ENCODE results near the gene PIGC. TPM values are rescaled to one million over a fixed set of nuclear protein-coding genes. Genes with fewer than 3 reads are reported as not detected.
A peak's percentile ranks its signal among the peaks of the same experiment; 100 is the strongest.

Gene PIGC
- total RNA-seq, 4 donors from 2014 or later: 9.6 to 13.7 (median 12.8) TPM

DNA sequence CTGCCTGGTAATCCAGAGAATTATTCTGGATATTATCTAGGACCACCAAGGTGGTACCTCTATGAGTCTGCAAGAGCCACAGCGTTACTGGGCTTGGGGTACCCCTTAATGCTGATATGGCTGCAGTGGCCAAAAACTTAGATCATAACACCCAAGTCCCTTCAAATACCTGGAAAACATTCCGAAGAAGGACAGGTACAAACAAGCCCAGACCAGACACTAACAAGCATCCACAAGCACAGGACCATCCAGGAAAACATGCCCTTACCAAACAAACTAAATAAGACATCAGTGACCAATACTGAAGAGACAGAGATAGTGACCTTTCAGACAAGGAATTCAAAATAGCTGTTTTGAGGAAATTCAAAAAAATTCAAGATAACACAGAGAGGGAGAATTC is 20.5 kb downstream of the PIGC start:
- peaks cover 0 to 6% of the 10 kb centered on the region in 2 donors for H3K4me1 ChIP-seq
- H3K27me3 ChIP-seq: no peaks in the 10 kb centered on the region
- in situ Hi-C loops (cut with MboI; ENCODE audit: low sequenced_read_pairs in 4 of 4) (loop anchor here in 2 of 4 donors (25.0 kb wide), 1 partner anchor 411 kb away; no protein-coding TSS in a partner anchor), intact Hi-C loops (cut with DNase I; ENCODE audit: low total_unique reads) (no loop called here)
- no peaks in the 10 kb centered on the region for H3K36me3 ChIP-seq
- DNase-seq: no peak
- no peak for ATAC-seq
- H3K4me3 ChIP-seq: no peak overlapping the region
- H3K27ac ChIP-seq: no peak overlapping the region
- TF ChIP-seq POLR2A (IDR thresholded peaks at IDR 0.05): no peak
- TF ChIP-seq, protein P1, sequence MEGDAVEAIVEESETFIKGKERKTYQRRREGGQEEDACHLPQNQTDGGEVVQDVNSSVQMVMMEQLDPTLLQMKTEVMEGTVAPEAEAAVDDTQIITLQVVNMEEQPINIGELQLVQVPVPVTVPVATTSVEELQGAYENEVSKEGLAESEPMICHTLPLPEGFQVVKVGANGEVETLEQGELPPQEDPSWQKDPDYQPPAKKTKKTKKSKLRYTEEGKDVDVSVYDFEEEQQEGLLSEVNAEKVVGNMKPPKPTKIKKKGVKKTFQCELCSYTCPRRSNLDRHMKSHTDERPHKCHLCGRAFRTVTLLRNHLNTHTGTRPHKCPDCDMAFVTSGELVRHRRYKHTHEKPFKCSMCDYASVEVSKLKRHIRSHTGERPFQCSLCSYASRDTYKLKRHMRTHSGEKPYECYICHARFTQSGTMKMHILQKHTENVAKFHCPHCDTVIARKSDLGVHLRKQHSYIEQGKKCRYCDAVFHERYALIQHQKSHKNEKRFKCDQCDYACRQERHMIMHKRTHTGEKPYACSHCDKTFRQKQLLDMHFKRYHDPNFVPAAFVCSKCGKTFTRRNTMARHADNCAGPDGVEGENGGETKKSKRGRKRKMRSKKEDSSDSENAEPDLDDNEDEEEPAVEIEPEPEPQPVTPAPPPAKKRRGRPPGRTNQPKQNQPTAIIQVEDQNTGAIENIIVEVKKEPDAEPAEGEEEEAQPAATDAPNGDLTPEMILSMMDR (IDR thresholded peaks at IDR 0.05 in 4 of 5, conservative IDR thresholded peaks at IDR 0.05 in 1 of 5): no peak
- no peaks in the 10 kb centered on the region for H3K9me3 ChIP-seq

DNA sequence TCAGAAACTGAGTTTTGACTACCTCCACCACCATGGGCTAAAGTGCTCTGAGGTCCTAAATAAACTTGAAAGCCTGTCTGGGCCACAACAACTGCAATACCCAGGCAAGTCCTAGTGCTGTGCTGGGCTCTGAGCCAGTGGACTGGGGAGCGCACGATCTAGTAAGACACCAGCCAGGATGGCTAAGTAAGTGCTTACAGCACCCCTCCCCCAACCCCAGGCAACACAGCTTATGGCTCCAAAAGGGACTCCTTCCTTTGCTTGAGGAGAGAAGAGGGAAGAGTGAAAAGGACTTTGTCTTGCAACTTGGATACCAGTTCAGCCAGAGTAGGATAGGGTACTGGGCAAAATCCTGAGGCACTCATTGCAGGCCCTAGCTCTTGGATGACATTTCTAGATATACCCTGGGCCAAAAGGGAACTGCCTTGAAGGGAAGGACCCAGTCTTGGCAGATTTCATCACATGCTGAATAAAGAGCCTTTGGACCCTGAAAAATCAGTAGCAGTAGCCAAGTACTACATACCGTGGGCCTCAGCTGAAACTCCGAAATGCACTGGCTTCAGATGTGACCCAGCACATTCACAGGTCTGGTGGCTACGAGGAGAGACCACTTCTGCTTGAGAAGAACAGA is 21.8 kb downstream of the PIGC start:
- in situ Hi-C loops (cut with MboI; ENCODE audit: low sequenced_read_pairs in 4 of 4): loop anchor here in 2 of 4 donors (25.0 kb wide), 1 partner anchor 410 kb away; no protein-coding TSS in a partner anchor
- intact Hi-C loops (cut with DNase I; ENCODE audit: low total_unique reads): no loop called here
- Histone ChIP-seq H3K36me3 (no peaks in the 10 kb centered on the region), H3K9me3 (no peaks in the 10 kb centered on the region), H3K4me1 (peaks cover 0 to 6% of the 10 kb centered on the region in 2 donors), H3K27me3 (no peaks in the 10 kb centered on the region), H3K27ac (no peak overlapping the region), H3K4me3 (no peak overlapping the region)
- DNase-seq: peak in 1 of 2 donors; percentile 13
- no peak for TF ChIP-seq POLR2A (IDR thresholded peaks at IDR 0.05)
- TF ChIP-seq, protein P1 (IDR thresholded peaks at IDR 0.05 in 4 of 5, conservative IDR thresholded peaks at IDR 0.05 in 1 of 5): no peak
- ATAC-seq: no peak

DNA sequence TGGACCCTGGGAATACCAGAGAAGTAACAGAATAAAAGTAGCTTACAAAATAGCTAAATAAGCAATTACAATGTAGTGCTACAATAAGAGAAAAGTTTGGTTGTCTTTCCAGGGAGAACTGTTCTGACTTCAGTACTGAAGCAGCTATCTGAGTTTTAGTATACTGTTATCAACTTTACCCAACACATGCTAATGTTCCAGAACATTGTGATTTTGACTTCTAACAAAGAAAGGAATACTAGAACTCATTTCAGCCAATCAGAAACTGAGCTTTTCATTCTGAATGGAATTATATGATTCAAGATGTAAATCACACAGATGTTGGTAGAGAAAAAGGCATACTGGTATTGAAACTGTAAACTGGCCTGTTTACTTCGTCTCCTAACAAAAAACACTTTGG is 23.5 kb downstream of the PIGC start, which contains the start of gene C1orf105:
Gene C1orf105 (plus strand): TSS at position 301 of the 400 bp plus-strand sequence. CDS start 201 bp downstream, outside the sequence.
- no peak for TF ChIP-seq POLR2A (IDR thresholded peaks at IDR 0.05)
- TF ChIP-seq, protein P1 (IDR thresholded peaks at IDR 0.05 in 4 of 5, conservative IDR thresholded peaks at IDR 0.05 in 1 of 5): no peak
- Histone ChIP-seq H3K36me3 (no peaks in the 10 kb centered on the region), H3K27ac (no peak within 1 kb of the TSS), H3K4me1 (peaks cover 0 to 6% of the 10 kb centered on the region in 2 donors), H3K4me3 (no peak within 1 kb of the TSS), H3K9me3 (no peaks in the 10 kb centered on the region), H3K27me3 (no peaks in the 10 kb centered on the region)
- in situ Hi-C loops (cut with MboI; ENCODE audit: low sequenced_read_pairs in 4 of 4): loop anchor here in 2 of 4 donors (25.0 kb wide), 1 partner anchor 408 kb away; no protein-coding TSS in a partner anchor
- no peak for DNase-seq
- no peak for ATAC-seq
- intact Hi-C loops (cut with DNase I; ENCODE audit: low total_unique reads): no loop called here

DNA sequence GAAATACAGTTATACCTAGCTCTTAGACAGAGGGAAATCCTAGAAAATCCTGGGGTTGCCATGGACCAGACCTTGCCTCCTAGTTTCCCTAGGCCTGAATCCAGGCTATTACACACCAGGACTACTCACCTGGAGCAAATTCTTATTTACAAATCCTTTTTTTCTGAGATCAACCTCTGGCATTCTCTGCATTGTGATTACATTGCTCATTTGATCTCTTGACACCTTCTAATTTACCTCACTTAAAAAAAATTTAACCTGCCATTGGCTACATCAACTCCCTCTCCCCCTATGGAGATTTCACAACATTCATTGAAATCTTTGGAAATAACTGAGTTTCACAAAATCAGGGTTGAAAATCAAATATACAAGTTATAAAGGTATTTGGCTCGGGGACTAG is 26.3 kb downstream of the PIGC start:
- no peaks in the 10 kb centered on the region for H3K9me3 ChIP-seq

More for the DNA sequence above, 26.3 kb downstream of the PIGC start:
- intact Hi-C loops (cut with DNase I; ENCODE audit: low total_unique reads) (no loop called here), in situ Hi-C loops (cut with MboI; ENCODE audit: low sequenced_read_pairs in 4 of 4) (loop anchor here in 2 of 4 donors (25.0 kb wide), 1 partner anchor 405 kb away; no protein-coding TSS in a partner anchor)
- no peak for DNase-seq
- H3K27me3 ChIP-seq: no peaks in the 10 kb centered on the region
- peaks cover 0 to 6% of the 10 kb centered on the region in 2 donors for H3K4me1 ChIP-seq
- no peak overlapping the region for H3K27ac ChIP-seq
- no peak for ATAC-seq
- no peaks in the 10 kb centered on the region for H3K36me3 ChIP-seq
- TF ChIP-seq POLR2A (IDR thresholded peaks at IDR 0.05): no peak
- TF ChIP-seq, protein P1 (IDR thresholded peaks at IDR 0.05 in 4 of 5, conservative IDR thresholded peaks at IDR 0.05 in 1 of 5): no peak
- H3K4me3 ChIP-seq: no peak overlapping the region
